Measurements from ENCODE around the gene HNF4A.

GRCh38 chr20:44411757-44412401, 56.4 kb downstream of the HNF4A start:
- TF ChIP-seq CTCF (IDR thresholded peaks at IDR 0.05) = no peak
- no peak for TF ChIP-seq POLR2A (IDR thresholded peaks at IDR 0.05)

All from body of pancreas (tissue), 4 donors.